Kasumi-1 (cell line): ENCODE measurements around the gene ZNF506.
"Not testable (repeated sequence)": the region's sequence is repeated elsewhere in the genome, so short reads cannot be mapped to it uniquely, and the experiment has no call there.

ENCODE experiments used
- DNase-seq, 2 experiments: peaks; one replicate each; lab custom pipeline; 2025; lab: John Stamatoyannopoulos, UW

The ZNF506 gene

DNA sequence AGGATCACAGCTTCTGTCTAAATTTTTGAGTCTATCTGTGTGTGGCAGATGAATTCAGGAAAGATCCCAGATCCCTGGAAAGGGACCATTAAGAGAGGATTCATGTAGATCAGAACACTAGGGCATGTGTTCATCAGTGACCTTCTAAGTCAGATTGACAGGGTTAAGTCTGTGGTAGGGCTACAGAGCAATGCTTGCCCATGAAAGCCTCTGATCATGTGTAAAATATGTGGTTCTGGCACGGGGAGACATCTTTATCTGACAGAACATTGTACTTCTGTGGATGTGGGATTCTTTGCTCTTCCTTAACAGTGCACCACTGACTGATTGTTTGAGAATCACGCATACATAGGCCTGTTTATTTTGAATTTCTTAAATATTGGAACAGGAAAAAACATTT is 42.9 kb downstream of the ZNF506 start:
- DNase-seq: no peak

DNA sequence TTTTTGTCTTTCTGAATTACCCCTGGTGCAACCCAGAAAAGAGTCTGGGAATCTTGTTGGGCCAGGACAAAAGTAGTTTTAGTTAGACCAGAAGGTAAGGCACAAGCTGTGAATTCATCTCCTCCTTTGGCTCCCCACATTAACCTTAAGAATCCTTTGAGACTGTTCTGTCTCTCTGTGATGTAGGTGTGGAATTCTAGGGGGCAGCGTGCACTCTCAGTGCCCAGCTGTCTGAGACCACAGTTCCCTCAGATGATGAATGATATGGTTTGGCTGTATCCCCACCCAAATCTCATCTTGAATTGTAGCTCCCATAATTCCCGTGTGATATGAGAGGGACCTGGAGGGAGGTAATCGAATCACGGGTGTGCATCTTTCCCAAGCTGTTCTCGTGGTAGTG is 43.9 kb downstream of the ZNF506 start:
- no peak for DNase-seq

DNA sequence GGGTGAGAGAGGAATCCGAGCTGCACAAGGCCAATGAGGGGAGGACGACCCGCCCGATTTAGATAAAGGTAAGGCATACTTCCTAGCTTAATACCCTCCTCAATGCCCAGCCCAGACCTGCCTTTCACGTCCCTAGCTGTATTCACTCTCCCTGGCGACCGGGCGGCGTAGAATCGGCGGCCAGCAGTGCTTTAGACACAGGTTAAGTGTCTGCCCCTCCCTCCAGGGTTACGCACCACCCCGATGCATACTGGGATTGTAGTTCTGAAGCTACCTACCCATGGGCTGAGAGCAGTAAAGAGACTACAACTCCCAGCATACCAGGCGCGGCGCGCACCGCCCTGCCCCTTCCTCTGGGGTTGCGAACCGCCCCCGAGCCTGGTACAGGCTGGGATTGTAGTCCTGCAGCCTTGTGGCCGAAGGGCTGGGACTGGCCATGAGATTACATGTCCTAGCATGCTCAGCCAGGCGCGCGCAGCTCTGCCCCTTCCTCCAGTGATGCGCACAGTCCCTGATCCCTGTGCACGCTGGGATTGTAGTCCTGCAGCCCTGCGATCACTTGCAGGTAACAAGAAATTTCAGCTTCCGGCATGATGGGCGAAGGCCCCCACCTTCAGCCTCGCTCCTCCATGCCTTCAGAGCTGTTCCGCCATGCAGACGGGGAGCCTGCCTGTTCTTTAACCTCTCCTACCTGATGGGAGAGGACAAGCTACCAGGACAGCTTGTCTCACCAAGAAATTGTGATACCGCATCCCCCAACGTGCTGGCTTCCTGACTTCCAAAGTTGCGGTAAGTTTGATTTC is 45.1 kb downstream of the ZNF506 start:
- peak; percentile 97 to 98 for DNase-seq

DNA sequence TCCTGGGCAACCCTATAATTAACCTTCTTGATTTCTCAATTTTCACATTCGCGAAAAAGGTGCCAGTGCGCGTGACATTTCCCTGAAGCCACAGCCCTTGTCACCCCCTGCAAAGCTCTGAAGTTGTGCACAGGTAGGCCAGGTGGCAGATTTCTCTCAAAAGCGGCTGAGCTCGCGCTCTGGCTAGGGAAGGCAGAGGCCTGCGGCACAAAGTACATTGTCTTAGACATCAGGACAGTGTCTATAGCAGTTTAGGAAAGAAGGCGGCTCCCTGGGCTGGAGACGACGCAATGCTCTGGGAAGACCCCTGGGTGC is 45.7 kb downstream of the ZNF506 start:
- DNase-seq: no peak

DNA sequence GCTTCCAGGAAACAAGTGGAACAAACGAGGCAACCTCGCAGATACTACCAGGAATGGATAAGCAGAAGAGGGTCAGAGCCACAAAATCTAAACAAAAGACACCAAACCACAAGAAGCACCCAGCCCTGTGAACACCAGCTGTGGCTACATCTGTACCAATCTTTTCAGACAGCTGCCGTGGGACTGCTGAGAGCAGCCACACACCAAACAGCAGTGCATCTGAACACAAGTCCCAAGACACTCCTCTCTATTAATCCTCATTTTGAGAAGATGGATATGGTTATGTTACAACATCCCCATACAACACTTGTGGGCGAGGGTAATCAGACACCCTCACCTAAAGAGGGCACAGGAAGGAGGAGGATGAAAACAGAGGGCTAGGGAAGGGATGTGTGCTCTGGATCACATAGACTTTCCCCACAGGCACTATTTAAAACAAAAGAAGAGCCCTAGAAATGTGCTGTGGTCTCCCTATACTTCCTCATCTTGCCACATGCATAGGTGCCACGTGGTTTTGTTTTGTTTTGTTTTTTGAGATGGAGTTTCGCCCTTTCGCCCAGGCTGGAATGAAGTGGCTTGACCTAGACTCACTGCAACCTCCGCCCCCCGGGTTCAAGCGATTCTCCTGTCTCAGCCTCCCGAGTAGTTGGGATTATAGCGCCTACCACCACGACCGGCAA is 47.1 kb downstream of the ZNF506 start:
- DNase-seq: no peak

DNA sequence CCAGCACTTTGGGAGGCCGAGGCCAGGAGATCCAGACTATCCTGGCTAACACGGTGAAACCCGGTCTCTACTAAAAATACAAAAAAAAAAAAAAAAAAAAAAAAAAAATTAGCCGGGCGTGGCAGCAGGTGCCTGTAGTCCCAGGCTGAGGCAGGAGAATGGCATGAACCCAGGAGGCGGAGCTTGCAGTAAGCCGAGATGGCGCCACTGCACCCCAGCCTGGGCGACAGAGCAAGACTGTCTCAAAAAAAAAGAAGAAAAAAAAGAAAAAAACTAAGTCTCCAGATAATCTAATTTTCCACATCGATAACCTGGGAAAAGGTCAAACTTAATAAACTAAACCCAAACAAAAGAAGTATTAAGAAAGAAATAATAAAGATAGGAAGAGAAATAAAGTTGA is 49.6 kb downstream of the ZNF506 start:
- DNase-seq: not testable (repeated sequence)

DNA sequence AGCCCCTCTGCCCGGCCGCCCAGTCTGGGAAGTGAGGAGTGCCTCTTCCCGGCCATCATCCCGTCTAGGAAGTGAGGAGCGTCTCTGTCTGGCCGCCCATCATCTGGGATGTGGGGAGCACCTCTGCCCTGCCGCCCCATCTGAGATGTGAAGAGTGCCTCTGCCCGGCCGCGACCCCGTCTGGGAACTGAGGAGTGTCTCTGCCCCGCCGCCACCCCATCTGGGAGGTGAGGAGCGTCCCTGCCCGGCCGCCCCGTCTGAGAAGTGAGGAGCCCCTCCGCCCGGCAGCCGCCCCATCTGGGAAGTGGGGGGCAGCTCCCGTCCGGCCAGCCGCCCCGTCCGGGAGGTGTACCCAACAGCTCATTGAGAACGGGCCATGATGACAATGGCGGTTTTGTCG is 51.6 kb downstream of the ZNF506 start:
- DNase-seq: not testable (repeated sequence)

DNA sequence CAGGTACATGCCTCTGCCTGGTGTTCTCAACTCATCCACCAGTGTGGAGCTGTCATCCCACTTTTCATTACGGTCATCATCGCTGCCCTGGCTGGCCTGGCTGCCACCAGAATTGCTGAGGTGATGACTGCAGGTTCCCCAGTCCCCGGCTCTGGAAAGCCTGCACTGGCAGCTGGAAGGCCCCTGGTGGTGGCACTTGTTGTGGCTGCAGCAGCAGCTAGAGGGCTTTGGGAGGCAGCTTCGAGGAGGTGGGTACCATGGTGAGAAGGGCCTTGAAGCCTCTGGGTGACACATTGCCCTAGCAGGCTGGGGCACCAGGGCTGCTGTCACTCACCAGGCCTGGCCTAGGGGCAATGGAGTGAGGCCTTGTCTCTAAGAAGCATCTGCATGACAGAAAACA is 63.4 kb downstream of the ZNF506 start:
- DNase-seq: no peak

DNA sequence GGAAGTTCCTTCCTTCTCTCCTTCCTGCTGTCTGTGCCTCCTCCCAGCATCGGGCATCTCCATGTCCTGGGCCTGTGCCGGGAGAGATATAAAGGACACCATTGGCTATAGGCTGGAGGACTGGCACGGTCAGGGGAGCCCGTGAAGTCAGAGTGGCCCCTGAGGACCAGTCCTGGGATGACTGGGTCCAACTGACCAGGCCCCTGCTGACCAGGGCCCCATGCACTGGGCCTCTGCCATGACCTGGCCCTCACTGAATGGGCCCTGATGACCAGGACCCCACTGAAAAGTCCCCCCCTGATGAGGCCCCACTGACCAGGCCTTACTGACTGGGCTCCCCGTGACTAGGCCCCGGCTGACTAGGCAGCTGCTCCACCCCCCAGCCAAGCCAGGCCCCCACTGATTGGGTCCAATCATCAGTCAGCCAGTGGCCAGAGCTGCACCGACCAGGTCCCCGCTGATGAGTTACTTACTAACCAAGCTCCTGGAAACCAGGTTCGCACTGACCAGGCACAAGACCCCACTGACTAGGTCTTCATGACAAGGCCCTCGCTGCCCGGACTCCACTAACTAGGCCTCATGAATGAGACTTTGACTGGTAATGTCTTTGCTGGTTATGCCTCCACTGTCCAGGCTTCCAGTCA is 68.7 kb downstream of the ZNF506 start:
- no peak for DNase-seq

DNA sequence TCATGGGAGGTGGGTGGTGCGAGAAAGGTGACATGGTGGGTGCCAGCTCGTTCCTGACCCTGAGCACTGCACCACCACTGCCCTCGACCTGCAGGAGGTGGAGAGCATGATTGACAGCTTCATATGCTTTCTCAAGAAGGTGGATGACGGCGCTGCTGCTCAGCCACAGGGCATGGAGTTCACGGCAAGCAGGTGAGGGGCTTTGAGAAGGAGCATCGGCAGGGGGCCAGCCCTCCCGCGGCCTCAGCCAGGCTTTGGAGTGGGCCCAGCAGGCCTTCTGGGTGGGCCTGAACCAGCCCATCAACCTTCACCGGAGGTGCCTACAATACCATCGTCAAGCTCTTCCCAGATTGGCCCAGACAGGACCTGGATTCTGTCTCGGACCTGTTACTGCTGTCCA is 69.7 kb downstream of the ZNF506 start:
- no peak for DNase-seq

DNA sequence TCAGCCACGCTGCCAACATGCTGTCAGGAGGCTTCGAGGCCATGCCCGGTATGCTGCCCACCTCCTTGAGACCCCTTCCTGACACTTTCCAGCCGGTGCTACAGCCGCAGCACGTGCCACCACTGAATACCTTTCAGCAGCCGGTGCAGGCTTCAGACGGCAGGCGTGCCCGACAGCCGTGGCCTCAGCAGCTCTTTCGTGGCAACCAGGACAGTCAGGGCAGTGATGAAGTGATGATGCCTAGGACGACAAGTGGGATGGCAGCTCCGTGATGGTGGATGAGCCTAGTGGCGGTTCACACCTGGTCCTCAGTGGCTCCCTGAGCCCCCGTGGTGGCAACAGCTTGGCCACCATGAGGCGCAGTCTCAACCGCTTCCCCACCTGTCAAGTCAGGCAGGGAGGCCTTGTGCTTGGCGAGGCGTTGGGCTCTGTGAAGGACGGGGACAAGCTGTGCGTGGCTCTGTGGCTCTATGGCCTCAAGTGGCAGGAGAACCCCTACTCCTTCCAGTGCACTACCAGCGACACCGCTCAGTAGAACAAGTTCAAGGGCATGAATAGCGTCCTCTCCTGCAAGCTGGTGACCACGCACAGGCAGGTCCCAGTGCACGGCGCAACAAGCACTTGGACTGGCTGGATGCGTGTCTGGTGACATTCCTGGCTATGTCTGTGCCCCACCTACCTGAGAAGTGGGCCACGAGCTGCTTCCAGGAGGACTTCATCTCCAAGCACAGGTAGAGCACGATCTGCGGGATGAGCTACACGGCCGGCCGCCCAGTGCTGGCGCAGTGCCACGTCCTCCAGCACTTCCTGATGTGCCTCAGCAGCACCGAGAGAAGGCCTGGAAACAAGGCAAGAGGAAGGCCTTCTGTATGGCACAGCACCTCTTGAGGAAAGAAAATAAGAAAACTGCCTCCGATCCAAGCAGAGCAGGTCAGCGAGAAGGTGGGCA is 70.4 kb downstream of the ZNF506 start:
- DNase-seq: no peak

DNA sequence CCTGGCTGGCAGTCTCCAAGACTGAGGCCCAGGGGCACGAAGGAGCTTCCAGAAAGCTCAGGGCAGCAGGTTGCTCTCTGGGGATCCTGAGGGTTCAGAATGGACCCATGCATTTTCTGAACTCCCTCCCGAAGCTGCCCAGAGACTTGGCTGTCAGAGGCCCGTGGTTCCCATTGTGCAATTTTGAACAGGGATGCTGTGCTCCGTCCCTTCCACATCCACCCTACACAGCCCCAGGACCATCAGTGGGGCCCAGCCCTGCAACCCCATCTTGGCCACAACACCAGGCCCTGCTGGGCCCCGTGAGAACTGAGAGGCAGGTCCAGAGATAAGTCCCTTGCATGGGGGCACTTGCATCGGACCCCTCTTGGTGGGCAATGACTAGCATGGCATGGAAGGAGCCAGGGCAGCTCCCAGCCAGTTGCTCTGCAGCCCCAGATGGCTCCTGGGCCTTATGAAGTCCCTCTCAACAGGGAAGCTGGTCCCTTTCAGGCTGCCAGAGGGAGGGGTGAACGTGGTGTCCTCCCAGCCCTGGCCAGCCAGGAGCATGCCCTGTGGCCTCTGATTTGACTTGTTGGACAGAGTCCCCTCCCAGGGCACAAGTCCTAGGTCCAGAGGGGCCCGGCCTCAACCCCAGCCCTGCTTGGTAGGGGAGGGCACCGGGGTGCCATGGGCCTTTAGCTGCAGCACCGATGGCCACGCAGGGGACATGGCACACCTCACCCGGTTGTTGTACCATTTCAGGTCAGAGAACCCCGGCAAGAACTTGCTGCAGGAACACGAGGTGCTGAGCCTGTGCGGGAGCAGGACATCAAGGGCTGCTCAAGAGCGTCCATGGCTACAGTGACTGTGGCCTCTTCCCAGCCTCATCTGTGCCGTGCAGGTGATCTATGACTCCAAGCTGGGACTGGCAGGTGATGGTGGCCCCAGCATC is 71.4 kb downstream of the ZNF506 start:
- no peak for DNase-seq

DNA sequence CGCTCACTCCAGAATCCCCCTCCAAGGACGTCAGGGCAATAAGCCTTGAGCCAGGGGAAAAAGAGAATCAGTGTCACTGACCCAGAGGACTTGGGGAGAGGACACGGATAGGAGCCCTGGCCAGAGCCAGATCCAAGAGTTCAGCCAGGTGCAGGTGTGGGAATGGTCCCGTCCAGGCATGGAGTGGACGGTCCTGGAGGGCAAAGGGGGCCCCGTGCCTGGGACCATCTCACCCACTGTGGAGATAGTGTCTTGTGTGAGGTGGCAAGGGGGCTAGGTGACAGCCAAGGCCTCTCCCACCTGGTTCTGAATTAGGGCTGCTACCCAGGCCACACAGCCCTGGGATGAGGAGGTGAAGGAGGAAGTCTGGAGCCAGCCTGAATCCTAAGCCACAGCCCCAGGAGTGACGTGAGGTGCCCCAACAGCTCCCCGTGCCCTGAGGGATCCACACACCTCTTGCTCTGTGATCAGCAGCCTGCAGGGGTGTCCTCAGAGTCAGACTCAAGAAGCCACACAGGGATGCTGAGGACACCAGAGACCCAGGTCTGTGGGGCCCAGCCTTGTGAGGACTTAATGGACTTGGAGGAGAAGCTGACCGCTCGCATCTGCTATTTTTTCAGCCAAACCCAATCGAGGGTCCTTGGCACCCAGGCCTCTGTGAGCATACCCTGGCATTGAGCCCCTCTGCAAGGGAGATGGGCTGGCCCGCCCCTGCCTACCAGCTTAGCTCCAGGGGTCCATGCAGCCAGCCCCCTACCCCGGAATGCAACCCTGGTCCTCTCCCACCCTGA is 72.2 kb downstream of the ZNF506 start:
- no peak for DNase-seq

DNA sequence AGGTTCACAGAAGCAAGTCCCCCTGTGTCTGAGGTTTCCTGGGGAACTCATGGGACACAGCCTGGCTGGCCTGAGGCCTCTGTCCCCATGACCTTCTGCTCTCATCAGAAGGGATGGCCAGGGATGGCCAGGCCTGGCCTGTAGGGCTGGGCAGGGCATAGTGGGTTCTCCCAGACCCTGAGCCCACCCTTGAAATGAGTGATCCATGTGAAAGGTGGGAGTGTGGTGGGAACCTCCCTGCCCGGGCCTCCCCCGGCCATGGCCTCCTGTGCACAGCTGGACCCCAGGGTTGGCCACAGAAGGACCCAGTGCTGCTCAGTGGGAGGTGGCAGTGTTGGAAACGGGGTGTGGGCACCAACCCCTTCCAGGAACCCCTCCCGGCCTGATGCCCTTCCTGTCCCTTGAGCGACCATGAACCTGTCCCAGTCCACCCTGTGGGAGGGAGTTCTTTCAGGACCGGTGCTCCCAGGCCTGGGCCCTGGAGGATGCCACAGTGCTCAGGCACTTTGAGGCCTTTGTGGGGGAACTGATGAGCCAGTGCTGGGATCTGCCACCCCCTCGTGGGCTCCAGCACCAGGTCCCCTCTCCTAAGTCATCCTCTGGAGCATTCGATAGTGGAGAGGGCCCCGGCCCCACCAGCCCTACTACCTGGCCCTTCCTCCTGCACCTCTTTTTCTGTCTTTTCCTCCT is 73.2 kb downstream of the ZNF506 start:
- DNase-seq: no peak

DNA sequence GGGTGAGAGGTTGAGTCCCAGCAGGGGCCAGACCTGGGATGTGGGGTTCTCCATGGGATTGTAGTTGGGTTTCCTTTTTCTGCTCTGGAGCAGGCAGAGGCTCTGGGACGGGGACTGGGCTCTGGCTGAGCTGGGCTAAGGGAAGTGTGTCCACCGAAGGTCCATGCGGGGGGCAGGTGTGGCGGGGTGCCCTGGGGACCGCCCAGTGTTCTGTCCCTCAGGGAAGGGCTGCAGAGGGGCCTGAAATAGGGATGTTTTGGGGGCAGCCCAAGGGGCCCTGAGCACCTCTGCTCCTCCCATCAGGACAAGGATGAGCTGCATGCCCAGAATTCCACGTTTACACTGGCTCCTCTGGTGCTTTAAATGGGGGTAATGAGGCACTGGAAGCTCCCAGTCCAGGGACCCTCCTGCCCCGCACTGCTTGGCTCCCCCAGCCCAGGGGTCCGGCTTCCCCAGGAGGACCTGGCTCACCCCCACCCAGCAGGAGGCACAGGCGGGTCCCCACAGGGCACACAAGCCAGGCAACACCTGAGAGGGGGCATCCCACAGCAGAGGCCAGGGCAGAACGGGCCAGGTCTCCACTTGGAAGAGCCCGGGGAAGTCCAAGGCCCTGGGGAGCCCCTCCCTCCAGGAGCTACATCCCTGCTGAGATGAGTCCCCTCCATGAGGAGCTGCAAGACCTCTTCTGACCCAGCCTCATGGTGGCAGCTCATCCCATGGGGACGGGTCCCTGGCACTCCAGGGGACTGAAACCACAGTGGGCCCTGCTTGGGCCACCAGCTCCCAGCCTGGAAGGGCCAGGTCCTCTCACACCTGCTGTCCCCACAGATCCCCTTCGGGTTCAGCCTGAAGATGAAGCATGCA is 74.0 kb downstream of the ZNF506 start:
- DNase-seq: no peak

DNA sequence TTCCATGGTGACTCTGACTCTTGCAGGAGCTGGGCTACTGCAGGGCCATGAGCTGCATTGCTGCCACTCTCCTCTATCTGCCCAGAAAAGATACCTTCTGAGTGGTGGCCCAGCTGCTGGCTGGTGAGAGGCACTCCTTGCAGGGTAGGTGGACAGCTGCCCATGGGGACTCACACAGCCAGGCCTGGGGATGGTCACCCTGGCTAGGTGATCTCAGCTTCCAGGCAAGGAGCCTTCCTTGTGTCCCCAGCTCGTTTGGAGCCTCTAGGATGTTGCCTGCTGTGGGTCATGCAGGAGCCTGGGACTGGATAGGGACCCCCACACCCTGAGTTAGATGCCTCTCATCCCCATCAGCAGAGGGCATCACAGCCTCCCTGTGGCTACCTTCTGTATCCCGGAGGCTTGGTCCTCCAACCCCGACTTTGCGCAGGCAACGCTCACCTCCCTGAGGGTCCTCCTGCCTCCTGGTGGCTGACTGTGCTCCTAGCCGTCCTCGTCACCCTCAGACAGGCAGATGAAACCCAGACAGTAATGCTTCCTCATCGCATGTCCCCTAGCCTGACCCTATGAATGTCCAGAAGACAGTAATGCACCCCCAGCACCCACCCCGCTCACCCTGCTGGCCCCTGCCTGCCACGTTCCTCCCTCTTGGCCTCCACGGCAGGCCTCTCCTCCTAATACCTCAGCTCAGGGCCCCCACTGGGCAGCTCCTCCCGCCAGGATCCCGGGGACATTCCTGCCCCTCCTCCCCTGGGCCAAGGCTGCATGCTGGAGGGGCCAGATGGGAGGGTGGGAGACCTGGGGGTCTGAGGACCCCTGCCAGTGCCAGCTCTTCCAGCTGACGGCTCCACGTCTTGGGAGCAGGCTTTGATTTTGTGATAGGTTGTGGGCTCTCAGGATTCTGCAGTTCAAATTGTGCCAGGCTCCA is 75.0 kb downstream of the ZNF506 start:
- DNase-seq: no peak

DNA sequence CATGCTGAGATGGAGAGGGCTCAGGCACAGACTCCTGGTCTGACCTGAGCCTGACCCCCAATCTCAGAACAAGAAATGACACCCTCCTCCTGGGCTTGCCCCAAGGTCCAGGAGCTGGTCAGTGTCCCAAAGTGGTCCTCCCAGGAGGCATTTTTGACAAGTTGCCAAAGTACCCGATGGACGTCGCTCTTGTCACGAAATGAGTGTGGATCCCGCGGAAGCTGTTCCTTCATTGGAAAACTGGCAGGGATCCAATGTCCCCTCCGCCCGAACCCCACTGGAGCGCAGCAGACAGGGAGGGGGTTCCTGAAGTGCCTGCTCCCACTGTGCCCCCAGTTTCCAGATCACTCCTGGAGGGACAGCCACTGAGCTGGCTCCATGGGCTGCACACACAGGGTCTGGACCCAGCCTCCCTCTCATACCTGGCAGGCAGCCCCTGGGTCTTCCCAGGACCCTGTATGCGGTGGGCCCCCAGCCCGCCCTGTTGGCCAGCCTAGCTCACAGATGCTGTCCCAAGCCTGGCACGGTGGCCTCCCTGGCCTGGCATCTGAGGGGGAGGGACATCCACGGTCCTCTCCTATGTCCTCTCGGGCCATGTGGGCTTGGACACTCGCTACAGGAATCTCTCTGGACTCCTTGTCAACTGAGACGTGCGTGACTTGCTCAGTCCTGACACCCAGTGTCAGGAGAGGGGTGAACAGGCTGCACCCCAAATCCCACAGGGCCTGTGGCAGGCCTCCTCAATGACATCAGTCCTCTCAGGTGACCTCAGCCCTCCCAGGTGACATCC is 75.9 kb downstream of the ZNF506 start:
- DNase-seq: no peak
